HG03439 (cell line): ENCODE data around the gene PICK1.

Experiments
- ATAC-seq: cut with Tn5 transposase; IDR thresholded peaks from one replicate; pipeline ENCODE4 v1.9.1; 2021; ENCODE audit warnings: mild to moderate bottlenecking, moderate library complexity; ENCODE audit not compliant: unreplicated experiment

The PICK1 gene

GRCh38 chr22:38046070-38046748, 11.0 kb upstream of the PICK1 start:
- ATAC-seq: no peak

- ATAC-seq: no peak
Measured at GRCh38 chr22:38049812-38050619, 7.2 kb upstream of the PICK1 start.

- ATAC-seq: no peak
Measured at GRCh38 chr22:38050720-38051119, 6.5 kb upstream of the PICK1 start.

- no peak for ATAC-seq
Measured at GRCh38 chr22:38051261-38051660, 5.9 kb upstream of the PICK1 start.

GRCh38 chr22:38051900-38052862, 5.0 kb upstream of the PICK1 start:
- ATAC-seq: no peak

- ATAC-seq: no peak
Measured at GRCh38 chr22:38062791-38063190, 5.6 kb downstream of the PICK1 start.

GRCh38 chr22:38065539-38065938, 8.3 kb downstream of the PICK1 start:
- no peak for ATAC-seq

GRCh38 chr22:38066381-38067027, 9.3 kb downstream of the PICK1 start:
- no peak for ATAC-seq

- no peak for ATAC-seq
Measured at GRCh38 chr22:38067028-38067415, 9.8 kb downstream of the PICK1 start.

- ATAC-seq: no peak
Measured at GRCh38 chr22:38067761-38068360, 10.7 kb downstream of the PICK1 start.

- ATAC-seq: no peak
Measured at GRCh38 chr22:38068641-38069371, 11.6 kb downstream of the PICK1 start.

GRCh38 chr22:38069372-38070249, 12.4 kb downstream of the PICK1 start:
- ATAC-seq: no peak

- ATAC-seq: no peak
Measured at GRCh38 chr22:38070250-38070921, 13.2 kb downstream of the PICK1 start.

- ATAC-seq: no peak
Measured at GRCh38 chr22:38071421-38072321, 14.5 kb downstream of the PICK1 start.

GRCh38 chr22:38072322-38073149, 15.3 kb downstream of the PICK1 start:
- ATAC-seq: no peak
